GM12873 (cell line): ENCODE data around the gene FAM43B.

ENCODE experiments used
- CTCF ChIP-seq: IDR thresholded peaks from 2 replicates; pipeline ENCODE4 v1.5.1; 2012; ENCODE audit warnings: low read depth, mild to moderate bottlenecking, moderate library complexity, low read length, control low read depth; ENCODE audit not compliant: insufficient read depth; ENCODE audit errors: missing control alignments

FAM43B gene

GRCh38 chr1:20538227-20538626 is 14.1 kb upstream of the FAM43B start:
- TF ChIP-seq CTCF, result no peak

GRCh38 chr1:20538760-20539551 is 13.4 kb upstream of the FAM43B start:
- no peak for TF ChIP-seq CTCF

GRCh38 chr1:20540281-20540680 is 12.1 kb upstream of the FAM43B start:
- TF ChIP-seq CTCF, result no peak

- no peak for TF ChIP-seq CTCF
Measured at GRCh38 chr1:20546637-20547036, 5.7 kb upstream of the FAM43B start.

- TF ChIP-seq CTCF, result no peak
Measured at GRCh38 chr1:20551161-20551560, 1.2 kb upstream of the FAM43B start.

- TF ChIP-seq CTCF, result no peak
Measured at GRCh38 chr1:20552728-20553445, 514 bp downstream of the FAM43B start.

GRCh38 chr1:20555025-20555757 is 2.8 kb downstream of the FAM43B start:
- no peak for TF ChIP-seq CTCF
